Embryonic facial prominence (tissue), 1 donor: ENCODE results near the gene NEK1.
"Not testable (repeated sequence)": the region's sequence is repeated elsewhere in the genome, so short reads cannot be mapped to it uniquely, and the experiment has no call there.

Source experiments
- DNase-seq: peaks from one replicate; pipeline ENCODE4 v3.0.0-alpha.2; 2016; ENCODE audit errors: extremely low spot score

NEK1 gene

DNA sequence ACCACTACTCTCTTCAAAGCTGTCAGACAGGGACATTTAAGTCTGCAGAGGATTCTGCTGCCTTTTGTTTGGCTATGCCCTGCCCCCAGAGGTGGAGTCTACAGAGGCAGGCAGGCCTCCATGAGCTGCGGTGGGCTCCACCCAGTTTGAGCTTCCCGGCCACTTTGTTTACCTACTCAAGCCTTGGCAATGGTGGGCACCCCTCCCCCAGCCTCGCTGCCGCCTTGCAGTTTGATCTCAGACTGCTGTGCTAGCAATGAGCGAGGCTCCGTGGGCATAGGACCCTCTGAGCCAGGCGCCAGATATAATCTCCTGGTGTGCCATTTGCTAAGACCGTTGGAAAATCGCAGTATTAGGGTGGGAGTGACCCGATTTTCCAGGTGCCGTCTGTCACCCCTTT lies 112.5 kb downstream of the NEK1 start:
- DNase-seq = not testable (repeated sequence)

DNA sequence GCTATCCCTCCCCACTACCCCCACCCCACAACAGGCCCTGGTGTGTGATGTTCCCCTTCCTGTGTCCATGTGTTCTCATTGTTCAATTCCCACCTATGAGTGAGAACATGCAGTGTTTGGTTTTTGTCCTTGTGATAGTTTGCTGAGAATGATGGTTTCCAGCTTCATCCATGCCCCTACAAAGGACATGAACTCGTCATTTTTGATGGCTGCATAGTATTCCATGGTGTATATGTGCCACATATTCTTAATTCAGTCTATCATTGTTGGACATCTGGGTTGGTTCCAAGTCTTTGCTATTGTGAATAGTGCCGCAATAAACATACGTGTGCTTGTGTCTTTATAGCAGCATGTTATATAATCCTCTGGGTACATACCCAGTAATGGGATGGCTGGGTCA lies 118.1 kb downstream of the NEK1 start:
- not testable (repeated sequence) for DNase-seq

DNA sequence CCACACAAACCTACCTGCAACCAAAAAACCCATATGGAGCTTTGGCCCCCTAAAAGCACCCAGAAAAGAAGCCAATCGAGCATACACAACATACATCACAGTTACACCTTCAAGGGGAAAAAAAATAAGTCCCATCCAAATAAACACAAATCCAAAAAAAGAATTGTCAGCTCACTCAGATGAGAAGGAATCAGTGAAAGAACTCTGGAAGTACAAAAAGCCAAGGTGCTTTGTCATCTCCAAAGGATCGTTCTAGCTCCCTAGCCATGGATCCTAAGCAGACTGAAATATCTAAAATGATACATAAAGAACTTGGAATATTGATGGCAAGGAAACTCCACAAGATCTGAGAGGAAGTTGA lies 119.2 kb downstream of the NEK1 start:
- no peak for DNase-seq

DNA sequence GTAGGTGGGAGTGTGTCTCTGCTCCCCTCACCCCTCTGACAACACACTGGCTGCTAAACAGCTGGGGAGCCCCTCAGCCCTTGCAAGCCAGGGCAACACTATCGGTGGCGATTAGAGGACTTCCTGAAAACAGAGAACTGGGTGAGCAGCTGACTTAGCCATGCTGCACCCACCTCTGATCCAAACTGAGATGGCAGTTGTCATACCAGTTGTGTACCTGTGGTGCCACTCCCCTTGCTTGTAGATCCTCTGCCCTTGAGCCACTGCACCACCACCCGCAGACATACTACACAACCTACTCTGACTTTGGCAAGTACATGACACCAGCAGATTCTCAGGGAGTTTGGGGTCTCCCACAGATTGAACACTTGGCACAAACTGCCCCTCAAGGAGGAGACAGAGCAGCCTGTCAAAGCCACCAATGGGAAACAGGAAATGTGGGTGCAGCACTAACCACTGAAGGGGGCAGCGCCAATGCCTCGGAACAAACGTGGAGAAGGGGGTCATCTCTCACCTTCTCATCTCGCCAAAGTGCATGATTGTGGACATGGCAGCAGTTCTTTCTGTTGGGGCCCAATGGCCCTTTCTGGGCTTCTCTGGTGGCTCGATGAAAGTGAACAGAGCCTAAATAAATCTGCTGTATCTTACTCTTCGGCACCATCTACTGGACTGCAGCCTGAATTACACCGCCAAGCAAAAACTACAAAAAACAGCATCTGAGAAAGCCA lies 119.8 kb downstream of the NEK1 start:
- no peak for DNase-seq

DNA sequence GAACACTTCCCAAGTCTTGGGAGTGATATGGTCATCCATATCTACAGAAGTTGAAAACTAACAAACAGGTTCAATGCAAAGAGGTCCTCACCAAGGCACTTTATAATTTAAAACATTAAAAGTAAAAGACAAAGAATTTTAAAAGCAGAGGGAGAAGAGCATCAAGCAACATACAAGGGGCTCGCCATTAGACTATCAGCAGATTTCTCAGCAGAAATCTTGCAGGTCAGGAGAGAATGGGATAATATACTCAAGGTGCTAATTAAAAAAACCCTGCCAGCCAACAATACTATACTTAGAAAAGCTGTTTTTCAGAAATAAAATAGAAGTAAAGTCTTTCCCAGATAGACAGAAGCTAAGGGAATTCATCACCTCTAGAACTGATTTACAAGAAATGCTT lies 121.2 kb downstream of the NEK1 start:
- no peak for DNase-seq

DNA sequence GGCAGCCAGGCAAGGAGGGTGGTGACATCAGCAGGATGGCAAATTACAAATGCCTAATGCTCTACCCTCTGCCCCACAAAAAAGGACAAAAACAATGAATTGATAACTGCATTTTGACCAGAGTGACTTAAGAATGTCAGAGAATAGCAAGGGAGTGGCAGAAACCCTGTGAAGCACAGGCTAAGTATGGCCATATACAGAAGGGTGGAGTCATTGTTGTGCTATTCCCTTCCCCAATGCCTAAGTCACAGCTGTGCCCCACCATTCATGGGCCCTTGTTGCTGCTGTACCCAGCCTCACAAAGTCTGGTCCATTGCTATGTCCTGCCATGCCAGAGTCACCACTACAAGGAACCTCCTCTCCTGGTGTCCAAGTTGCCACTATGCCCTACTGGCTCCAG lies 123.1 kb downstream of the NEK1 start:
- no peak for DNase-seq

DNA sequence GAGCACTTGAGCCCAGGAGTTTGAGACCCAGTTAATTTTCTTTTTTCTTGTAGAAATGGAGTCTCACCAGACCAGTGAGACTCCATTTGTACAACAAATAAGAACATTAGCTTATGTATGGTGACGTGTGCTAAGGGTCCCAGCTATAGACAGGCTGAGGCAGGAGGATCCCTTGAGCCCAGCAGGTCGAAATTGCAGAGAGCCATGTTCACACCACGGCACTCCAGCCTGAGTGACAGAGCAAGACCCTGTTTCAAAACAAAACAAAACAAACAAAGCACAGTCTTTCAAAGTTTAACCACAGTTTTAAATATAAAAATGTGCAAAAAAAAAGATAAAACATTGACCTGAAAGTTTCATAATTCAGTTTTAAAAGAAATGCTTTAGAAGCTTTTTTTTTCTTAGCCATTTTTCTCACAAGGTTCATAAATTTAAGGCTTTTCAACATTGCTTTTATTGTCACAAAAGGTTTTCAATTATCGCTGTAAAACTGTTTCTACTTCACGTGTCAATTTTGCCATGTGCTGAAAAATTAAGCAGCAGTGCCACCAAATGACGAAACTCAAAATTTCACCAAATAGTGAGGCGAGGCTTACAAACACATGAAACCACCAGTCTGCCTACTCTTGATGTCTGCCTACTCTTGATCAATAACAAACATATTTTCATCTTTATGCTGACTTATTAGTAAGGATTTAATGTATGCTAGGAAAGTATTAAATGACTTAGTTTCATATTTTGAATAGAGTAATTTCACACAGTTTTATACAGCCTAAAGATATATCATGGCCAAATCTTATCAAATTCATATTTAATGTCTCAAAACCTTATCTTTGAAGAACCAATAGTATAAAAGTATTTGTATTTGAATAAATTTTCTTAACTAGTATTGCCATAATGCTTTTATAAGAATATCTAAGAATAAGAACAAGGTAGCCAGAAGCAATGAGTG lies 126.3 kb downstream of the NEK1 start:
- peak; percentile 18 for DNase-seq

DNA sequence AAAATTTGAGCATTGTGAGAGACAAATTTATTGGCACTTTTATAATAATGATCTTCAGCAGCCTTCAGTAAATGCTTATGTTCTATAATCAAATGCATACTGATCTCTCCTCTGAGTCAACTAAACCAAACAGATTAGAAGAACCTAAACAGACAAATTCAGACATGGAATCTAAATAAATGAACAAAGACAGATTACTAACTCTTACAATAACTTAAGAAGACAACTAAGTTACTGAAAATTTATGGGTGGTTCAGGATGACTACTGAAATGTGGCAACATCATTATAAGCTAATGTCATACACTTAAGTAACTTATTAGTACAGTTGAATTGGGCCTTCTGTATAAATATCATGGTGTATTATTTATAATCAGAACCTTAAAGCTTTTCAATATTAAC lies 127.3 kb downstream of the NEK1 start:
- no peak for DNase-seq

DNA sequence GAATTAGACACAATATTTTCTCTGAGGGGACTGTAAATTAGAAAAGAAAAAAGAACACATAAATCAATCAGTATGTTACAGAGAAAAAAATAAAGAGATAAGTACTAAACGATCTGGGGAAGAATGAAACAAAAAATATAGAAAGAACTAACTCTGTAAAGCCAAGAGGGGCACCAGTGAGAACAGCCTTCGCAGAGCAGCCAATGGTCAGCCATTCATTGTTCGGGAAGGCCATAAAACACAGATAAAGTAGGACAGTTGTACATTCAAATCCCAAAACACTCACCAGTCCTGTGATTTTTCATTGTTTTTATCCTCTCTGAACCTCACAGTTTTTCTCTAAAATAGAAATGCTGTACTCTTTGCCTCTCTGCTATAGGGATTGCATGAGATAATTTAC lies 127.9 kb downstream of the NEK1 start:
- DNase-seq = no peak

DNA sequence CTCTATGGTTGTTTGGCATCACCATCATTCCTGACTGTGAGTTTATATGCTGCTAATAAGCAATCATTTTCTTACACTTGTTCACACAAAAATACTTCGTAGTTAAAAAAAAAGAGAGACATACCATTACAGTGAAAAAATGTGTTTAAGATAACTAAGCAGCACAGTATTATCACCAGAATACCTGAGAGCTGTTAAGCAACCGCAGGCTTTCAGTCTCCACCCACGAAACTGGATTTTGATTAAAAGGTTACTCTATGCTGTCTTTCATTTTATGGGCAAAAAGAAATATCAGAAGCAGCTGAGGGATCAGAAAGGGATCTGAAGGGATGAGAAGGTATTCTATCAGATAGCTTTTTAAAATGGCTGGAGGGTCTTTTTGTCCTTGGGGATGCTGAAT lies 148.3 kb downstream of the NEK1 start:
- DNase-seq = no peak

DNA sequence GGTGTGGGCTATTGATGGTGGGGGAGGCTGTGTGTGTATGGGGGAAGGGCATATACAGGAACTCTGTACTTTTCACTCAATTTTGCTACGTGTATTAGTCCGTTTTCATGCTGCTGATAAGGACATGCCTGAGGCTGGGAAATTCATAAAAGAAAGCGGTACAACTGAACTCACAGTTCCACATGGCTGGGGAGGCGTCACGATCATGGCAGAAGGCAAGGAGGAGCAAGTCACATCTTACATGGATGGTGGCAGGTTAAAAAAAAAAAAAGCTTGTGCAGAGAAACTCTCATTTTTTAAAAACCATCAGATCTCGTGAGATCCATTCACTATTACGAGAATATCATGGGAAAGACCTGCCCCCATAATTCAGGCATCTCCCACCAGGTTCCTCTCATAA lies 152.3 kb downstream of the NEK1 start:
- no peak for DNase-seq

DNA sequence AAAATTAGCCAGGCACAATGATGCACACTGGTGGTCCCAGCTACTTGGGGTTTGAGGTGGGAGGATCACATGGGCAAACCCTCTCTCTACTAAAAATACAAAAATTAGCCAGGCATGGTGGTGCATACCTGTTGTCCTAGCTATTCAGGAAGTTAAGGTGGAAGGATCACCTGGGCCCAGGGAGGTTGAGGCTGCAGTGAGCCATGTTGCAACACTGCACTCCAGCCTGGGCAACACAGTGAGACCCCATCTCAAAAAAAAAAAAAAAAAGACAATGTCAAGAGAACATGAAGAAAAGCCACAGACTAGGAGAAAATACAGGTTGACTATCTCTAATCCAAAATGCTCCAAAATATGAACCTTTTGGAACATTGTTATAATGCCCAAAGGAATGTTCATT lies 153.8 kb downstream of the NEK1 start:
- no peak for DNase-seq

DNA sequence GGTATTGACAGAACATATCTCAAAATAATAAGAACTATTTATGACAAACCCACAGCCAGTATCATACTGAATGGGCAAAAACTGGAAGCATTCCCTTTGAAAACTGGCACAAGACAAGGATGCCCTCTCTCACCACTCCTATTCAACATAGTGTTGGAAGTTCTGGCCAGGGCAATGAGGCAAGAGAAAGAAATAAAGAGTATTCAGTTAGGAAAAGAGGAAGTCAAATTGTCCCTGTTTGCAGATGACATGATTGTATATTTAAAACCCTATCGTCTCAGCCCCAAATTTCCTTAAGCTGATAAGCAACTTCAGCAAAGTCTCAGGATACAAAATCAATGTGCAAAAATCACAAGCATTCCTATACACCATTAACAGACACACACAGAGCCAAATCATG lies 159.7 kb downstream of the NEK1 start:
- not testable (repeated sequence) for DNase-seq

DNA sequence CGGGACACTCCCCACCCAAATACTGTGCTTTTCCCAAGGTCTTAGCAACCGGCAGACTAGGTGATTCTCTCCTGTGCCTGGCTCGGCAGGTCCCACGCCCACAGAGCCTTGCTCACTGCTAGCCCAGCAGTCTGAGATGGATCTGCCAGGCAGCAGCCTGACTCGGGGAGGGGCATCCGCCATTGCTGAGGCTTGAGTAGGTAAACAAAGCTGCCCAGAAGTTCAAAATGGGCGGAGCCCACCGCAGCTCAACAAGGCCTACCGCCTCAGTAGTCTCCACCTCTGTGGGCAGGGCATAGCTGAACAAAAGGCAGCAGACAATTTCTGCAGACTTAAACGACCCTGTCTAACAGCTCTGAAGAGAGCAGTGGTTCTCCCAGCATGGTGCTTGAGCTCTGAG lies 163.4 kb downstream of the NEK1 start:
- DNase-seq = not testable (repeated sequence)

DNA sequence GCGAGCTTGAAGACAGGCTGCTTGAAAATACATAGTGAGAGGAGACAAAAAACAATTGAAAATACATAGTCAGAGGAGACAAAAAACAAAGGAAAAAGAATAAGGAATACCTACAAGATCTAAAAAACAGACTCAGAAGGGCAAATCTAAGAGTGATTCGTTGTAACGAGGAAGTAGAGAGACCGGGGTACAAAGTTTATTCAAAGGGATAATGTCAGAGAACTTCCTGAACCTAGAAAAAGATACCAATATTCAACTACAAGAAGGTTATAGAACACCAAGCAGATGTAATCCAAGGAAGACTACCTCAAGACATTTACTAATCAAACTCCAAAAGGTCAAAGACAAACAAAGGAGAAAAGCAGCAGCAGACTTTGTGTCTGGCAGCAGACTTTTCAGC lies 165.6 kb downstream of the NEK1 start:
- no peak for DNase-seq

DNA sequence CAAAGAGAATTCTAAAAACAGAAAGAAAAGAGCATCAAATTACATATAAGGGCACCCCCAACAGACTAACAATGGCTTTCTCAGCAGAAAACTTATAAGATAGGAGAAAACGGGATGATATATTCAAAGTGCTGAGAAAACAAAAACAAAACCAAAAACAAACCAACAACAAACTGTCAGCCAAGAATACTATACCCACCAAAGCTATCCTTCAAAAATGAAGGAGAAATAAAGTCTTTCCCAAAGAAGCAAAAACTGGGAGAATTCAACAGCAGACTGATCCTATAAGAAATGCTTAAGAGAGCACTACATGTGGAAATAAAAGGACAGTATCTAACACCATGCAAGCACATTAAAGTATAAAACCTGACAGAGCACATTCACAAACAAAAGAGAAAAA lies 168.6 kb downstream of the NEK1 start:
- DNase-seq = no peak

DNA sequence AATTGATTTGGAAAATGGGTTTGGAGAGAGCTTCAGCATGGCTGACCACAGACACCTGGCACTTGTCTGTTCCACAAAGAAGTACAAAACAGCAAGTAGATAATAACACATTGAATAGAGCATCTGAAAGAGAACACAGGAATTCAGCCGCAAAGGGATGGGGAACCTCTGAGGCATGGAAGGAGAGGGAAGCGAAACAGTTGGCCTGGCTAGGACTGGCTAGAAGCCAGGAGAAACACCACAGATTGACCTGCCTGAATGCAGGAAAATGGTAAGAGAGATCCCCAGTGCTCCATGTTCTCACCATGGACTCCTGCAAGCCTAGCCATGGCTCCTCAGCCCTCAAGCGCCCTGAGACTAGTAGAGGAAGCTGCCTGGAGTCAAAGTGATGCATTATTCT lies 171.9 kb downstream of the NEK1 start:
- DNase-seq = no peak

DNA sequence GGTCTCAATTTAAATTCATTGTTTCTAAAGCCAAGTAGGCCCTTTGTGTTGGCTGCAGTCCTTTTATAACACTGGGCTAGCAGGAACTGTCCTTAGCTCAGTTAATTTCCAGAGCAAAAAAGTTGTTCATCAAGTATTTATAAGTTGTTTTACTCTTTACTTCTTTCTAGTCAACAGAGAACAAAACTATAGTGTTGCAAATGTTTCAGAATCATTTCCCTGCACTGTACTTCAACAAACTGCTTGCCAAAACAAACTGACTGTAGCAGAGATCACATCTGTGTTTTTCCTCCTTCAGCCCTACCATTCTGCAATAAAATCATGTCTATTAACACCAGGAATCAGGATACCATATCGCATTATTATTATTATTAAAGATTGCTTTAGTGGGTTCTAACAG lies 173.1 kb downstream of the NEK1 start:
- DNase-seq = no peak

DNA sequence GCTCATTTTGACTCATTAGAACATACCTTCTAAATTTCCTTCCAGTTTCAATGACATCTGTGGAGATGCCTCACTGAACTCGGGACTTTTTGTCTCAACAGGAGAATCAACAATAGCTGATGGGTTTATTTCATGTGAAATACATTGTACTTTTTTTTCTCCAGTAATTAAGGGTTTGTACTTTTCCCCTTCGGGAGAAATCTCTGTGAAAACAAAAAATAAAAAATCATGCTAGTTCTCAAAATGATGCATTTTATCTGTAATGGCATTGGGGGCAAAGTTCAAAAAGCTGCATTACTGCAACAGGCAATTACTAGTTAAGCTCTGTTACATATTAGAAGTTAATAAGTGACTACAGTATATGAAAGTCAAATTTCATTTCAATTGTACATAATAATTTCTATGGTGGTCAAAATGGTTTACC lies 174.3 kb downstream of the NEK1 start:
- no peak for DNase-seq

DNA sequence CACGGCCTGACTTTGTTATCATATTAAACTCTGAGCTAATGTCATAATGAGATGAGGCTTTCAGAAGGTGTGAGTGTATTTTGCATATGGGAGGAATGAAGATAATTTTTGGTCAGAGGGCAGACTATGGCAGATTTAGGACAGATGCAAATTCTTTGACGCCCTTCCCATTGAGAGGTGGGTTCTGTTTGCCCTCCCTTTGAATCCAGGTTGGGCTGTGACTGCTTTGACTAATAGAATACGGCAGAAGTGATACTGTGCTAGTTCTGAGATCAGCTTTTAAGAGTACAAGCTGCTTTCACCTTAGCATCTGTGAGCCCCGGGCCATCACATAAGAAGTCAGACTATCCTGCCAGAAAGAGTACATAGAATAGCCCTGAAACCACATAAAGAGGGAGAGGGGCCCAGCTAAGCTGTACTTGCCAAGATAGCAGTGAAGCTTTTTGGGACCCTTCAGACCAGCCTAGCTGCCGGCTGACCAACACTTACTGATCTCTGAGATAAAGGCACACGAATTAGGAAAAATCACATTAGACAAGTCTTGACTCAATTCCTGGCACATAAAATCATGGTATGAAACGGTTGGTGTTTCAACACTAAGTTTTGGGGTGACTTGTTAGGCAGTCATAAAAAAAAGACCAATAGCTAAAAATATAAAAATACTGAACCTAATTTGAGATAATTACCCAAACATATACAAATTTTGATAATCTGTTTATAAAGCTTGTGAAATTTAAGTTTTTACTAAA lies 174.9 kb downstream of the NEK1 start:
- DNase-seq = no peak

DNA sequence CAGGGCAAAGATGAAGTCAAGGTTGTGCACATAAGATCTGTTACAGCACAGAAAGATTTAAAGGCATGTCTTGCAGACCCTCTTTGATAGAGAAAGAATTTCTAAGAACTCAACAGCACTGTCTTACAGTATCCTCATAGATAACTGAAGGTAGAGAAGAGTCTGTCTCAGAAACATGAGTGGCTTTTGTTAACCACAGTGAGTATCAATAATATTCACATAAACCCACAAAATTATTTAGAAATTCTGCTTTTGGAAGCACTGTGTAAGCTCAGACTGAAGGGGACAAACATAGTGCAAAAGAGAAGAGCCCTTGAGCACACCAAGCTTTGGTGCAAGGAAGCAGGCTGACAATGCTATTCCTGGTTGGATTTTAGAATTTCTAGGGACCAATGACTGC lies 175.6 kb downstream of the NEK1 start:
- DNase-seq = no peak

DNA sequence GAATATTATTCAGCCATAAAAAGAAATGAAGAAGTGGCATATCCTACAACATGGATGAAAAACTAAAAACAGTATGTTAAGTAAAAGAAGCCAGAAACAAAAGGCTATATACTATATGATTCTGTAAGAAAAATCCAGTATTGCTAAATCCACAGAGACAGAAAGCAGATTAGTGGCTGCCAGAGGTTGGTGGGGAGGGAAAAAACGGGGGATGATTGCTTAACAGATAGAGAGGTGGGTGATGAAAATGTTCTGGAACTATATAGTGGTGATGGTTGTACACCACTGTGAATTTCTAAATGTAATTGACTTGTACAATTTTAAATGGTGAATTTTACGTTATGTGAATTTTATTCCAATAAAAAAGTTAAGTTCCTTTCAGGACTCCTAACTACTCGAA lies 184.0 kb downstream of the NEK1 start:
- no peak for DNase-seq
